PC-9 (cell line): ENCODE measurements around the gene FAM47E. TPM values are rescaled to one million over a fixed set of nuclear protein-coding genes. Genes with fewer than 3 reads are reported as not detected.
"Not testable (repeated sequence)": the region's sequence is repeated elsewhere in the genome, so short reads cannot be mapped to it uniquely, and the experiment has no call there.

Experiments used
- BruUV-seq: library from RNA; stranded (reverse); fragments of 400-500 nt; replicated peaks from 2 replicates; lab custom pipeline; 2021; lab: Mats Ljungman, UMichigan
- CTCF ChIA-PET: fragments of 300-600 bp; sonication (Branson Sonifier 250); formaldehyde crosslinking; loops from one replicate; lab custom pipeline; 2022; ENCODE audit warnings: antibody characterized with exemption; lab: Charles Lee
- POLR2A ChIA-PET: fragments of 300-600 bp; sonication (Branson Sonifier 250); formaldehyde crosslinking; loops from one replicate; lab custom pipeline; 2022; ENCODE audit warnings: antibody characterized with exemption; ENCODE audit not compliant: unreplicated experiment; lab: Charles Lee
- DNase-seq, 2 experiments: peaks; one replicate each; pipeline versions ENCODE4 v3.0.0 to v3.0.0-alpha.2; 2015 to 2022; ENCODE audit warnings: mixed read lengths in 1 of 2
- H2AFZ ChIP-seq: fragments of 200-600 bp; sonication (generic); 2 replicates; pipeline ENCODE4 v1.8.1; 2017; ENCODE audit warnings: antibody characterized with exemption
- H3F3A ChIP-seq: fragments of 200-600 bp; sonication (generic); 2 replicates; pipeline ENCODE4 v1.8.1; 2017; ENCODE audit warnings: antibody characterized with exemption, mild to moderate bottlenecking, low read depth; ENCODE audit not compliant: insufficient read depth
- H3K27ac ChIP-seq: fragments of 200-600 bp; sonication (generic); 2 replicates; pipeline ENCODE4 v1.6.1; 2016; ENCODE audit warnings: mixed run types
- H3K27me3 ChIP-seq: fragments of 200-600 bp; sonication (generic); 2 replicates; pipeline ENCODE4 v1.6.1; 2016; ENCODE audit warnings: low read depth, mixed run types; ENCODE audit not compliant: insufficient read depth
- H3K36me3 ChIP-seq: fragments of 200-600 bp; sonication (generic); 2 replicates; pipeline ENCODE4 v1.6.1; 2016; ENCODE audit warnings: low read depth, mixed run types
- H3K4me1 ChIP-seq: fragments of 200-600 bp; sonication (generic); replicated peaks from 2 replicates; pipeline ENCODE4 v1.6.1; 2016; ENCODE audit warnings: mixed run types; ENCODE audit not compliant: insufficient read depth
- H3K4me2 ChIP-seq: fragments of 200-600 bp; sonication (generic); 2 replicates; pipeline ENCODE4 v1.6.1; 2017; ENCODE audit warnings: mixed run types
- H3K4me3 ChIP-seq: fragments of 200-600 bp; sonication (generic); 2 replicates; pipeline ENCODE4 v1.6.1; 2016; ENCODE audit warnings: mixed run types
- H3K79me2 ChIP-seq: fragments of 200-600 bp; sonication (generic); 2 replicates; pipeline ENCODE4 v1.6.1; 2017; ENCODE audit warnings: low read depth, mixed run types
- H3K9me2 ChIP-seq: fragments of 200-600 bp; sonication (generic); 2 replicates; pipeline ENCODE4 v1.8.1; 2017; ENCODE audit warnings: mild to moderate bottlenecking; ENCODE audit not compliant: insufficient read depth
- H3K9me3 ChIP-seq: fragments of 200-600 bp; sonication (generic); 2 replicates; pipeline ENCODE4 v1.8.1; 2016; ENCODE audit warnings: low read depth; ENCODE audit not compliant: insufficient read depth
- H4K20me1 ChIP-seq: fragments of 200-600 bp; sonication (generic); 2 replicates; pipeline ENCODE4 v1.8.1; 2017; ENCODE audit not compliant: insufficient read depth
- CTCF ChIP-seq: fragments of 200-600 bp; sonication (generic); conservative IDR thresholded peaks from 2 replicates; pipeline ENCODE4 v1.6.1; 2017; ENCODE audit warnings: mixed run types, antibody characterized with exemption, mild to moderate bottlenecking, moderate library complexity
- EZH2 ChIP-seq: fragments of 200-600 bp; sonication (generic); IDR thresholded peaks from 2 replicates; pipeline ENCODE4 v1.8.0; 2017; ENCODE audit warnings: antibody characterized with exemption, low read depth
- intact Hi-C: fragments of 100-400 bp; cut with micrococcal nuclease; formaldehyde crosslinking; loops from one replicate; pipeline ENCODE4 v1.10.0; 2022; ENCODE audit not compliant: unreplicated experiment
- total RNA-seq: library from RNA; stranded (reverse); gene quantifications from 2 replicates; pipeline ENCODE4 v1.2.3, GENCODE V29; 2021

Gene FAM47E
- total RNA-seq, 1 experiment from 2014 or later = 2.2 TPM

DNA sequence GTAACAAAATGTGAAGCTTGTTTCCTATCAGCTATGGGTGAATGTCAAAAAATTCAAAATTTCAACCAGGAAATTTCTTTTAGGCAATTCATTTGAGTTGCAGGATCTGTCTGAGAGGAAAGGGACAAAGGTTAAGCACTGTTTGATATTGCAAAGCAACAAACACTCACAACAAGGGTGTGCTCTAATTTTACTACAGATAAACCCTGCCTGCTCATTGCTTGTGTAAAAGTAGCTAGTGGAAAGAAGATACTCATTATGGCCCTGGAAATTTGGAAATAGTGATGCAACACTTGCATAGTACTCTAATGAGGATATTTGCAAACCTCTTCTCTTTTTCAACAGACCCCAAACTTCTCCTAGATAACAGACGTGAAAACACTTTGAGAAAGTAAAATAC lies 27.1 kb downstream of the FAM47E start:
- intact Hi-C loops = no loop called here
- TF ChIP-seq EZH2 (no peak), CTCF (no peak)
- ChIA-PET CTCF (no interaction called here), POLR2A (interaction anchor here (0.6 kb wide), 1 partner anchor 30 kb away, joined by 3 read pairs; no protein-coding TSS in a partner anchor)
- no TSS peak for BruUV-seq
- no peak for DNase-seq
- Histone ChIP-seq H4K20me1 (no peaks in the 10 kb centered on the region), H3K4me3 (no peak overlapping the region), H3K79me2 (no peaks in the 10 kb centered on the region), H3K27ac (no peak overlapping the region), H3F3A (no peaks in the 10 kb centered on the region), H3K27me3 (no peaks in the 10 kb centered on the region), H3K4me2 (no peak overlapping the region), H2AFZ (no peak overlapping the region), H3K4me1 (no peaks in the 10 kb centered on the region), H3K9me2 (no peaks in the 10 kb centered on the region), H3K9me3 (no peaks in the 10 kb centered on the region), H3K36me3 (no peaks in the 10 kb centered on the region)

DNA sequence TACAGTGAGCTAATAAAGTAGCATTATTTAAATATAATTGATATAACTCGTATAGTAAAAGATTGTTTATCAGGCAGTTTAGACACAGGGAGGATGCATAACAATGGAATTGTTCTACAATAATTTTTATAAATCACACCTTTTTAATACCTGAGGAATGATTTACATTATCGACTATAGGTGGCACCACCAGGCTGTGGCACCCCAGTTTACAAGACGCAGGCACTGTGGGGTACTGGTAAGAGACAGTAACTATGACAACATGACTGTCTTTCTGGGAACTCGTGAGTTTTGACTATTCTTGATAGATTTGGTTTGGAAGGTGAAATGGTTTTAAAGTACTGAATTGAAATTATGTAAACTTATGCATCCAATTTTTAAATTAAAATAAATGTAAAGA lies 27.9 kb downstream of the FAM47E start:
- no peak overlapping the region for H3K4me3 ChIP-seq
- no peaks in the 10 kb centered on the region for H3K4me1 ChIP-seq
- no peaks in the 10 kb centered on the region for H3K36me3 ChIP-seq
- CTCF ChIA-PET = no interaction called here
- TF ChIP-seq CTCF = no peak
- no peak for TF ChIP-seq EZH2
- intact Hi-C loops = no loop called here
- no peaks in the 10 kb centered on the region for H3K9me3 ChIP-seq
- H3K79me2 ChIP-seq = no peaks in the 10 kb centered on the region
- H2AFZ ChIP-seq = no peak overlapping the region
- H3K27ac ChIP-seq = no peak overlapping the region
- no peaks in the 10 kb centered on the region for H3K9me2 ChIP-seq
- no peaks in the 10 kb centered on the region for H3F3A ChIP-seq
- H4K20me1 ChIP-seq = no peaks in the 10 kb centered on the region
- POLR2A ChIA-PET = interaction anchor here (0.5 kb wide), 1 partner anchor 131 kb away, joined by 5 read pairs; no protein-coding TSS in a partner anchor
- BruUV-seq = no TSS peak
- no peak for DNase-seq
- H3K27me3 ChIP-seq = no peaks in the 10 kb centered on the region
- no peak overlapping the region for H3K4me2 ChIP-seq

DNA sequence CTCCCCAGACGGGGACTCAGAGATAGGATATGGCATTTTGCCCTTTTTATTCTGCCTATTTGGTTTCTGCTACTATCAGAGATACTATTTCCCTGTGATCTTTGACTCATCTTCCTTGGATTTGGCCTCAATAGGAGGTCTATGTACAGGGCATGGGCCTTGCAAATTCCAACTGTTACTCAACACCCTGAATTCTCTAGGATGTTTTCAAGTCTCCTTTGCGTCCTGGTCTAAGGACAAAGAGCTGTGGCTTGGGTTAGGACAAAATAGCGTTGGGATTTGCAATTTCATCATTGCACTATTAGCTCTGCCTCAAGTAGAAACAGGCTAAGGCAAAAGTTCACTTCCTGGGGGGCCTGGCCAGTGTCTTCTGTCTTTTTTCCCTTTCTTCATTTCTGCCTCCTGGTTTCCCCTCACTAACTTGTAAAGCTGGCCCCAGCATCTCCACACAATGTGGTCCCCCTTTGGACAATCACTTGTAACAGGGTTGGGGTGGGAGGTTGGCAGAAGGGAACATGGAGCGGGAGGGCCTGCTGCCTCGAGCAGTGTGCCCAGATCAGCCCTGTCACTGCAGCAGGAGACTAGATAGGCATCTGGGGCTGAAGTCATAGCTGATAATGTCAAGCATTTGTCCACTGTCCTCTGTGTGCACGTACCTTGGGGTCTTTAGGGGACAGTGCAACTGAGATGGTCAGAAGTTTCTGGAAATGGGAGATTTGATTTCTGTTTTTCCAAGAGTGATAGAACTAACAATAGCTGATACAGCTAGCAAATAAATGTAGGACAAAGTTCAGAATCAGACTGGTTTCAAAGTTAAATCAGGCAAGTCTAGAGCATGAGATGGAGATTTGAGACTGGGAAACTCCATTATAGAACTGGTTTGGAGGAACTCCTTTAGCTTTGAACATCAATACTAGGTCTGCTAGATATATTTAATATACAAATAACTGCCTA lies 29.2 kb downstream of the FAM47E start:
- Histone ChIP-seq H3K27me3 (no peaks in the 10 kb centered on the region), H2AFZ (no peak overlapping the region), H3K36me3 (no peaks in the 10 kb centered on the region), H3K9me3 (no peaks in the 10 kb centered on the region), H3K27ac (no peak overlapping the region), H3K9me2 (no peaks in the 10 kb centered on the region), H3K4me2 (no peak overlapping the region), H3K4me1 (no peaks in the 10 kb centered on the region), H3F3A (no peaks in the 10 kb centered on the region), H3K79me2 (no peaks in the 10 kb centered on the region), H4K20me1 (no peaks in the 10 kb centered on the region), H3K4me3 (no peak overlapping the region)
- DNase-seq = no peak
- POLR2A ChIA-PET = interaction anchor here (0.6 kb wide), 1 partner anchor 290 kb away, joined by 6 read pairs; the partner anchor contains the start of gene SDAD1
- intact Hi-C loops = no loop called here
- TF ChIP-seq CTCF (no peak), EZH2 (no peak)
- CTCF ChIA-PET = no interaction called here
- BruUV-seq = no TSS peak

DNA sequence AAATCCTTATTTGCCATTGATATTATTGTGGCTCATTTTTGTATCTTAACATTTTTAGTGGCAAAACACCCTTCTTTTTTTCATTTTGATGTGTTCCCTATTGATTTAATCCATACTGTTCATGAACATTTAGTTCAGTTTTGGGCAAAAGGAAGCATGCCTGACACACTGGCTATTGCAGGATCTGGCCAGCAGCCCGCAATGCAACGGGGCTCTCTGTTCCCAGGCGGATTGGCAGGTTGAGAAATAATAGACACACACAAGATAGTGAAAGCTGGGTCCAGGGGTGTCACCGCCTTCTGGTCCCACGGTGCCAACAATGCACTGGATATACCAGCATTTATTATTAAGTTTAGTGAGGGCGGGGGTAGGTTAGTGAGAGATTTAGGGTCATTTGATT lies 30.1 kb downstream of the FAM47E start:
- H3K4me2 ChIP-seq, H3F3A ChIP-seq, H3K27ac ChIP-seq, H3K27me3 ChIP-seq, BruUV-seq, H4K20me1 ChIP-seq, DNase-seq, POLR2A ChIA-PET, H3K36me3 ChIP-seq, H3K9me2 ChIP-seq, H2AFZ ChIP-seq, H3K9me3 ChIP-seq, H3K79me2 ChIP-seq, H3K4me3 ChIP-seq, CTCF ChIA-PET, intact Hi-C loops, H3K4me1 ChIP-seq: not testable (repeated sequence)
